SU-DHL-6 (cell line): ENCODE measurements around the gene P3H3.

ENCODE experiments used
- H2AFZ ChIP-seq: fragments of 200-600 bp; sonication (generic); 2 replicates; pipeline ENCODE4 v1.6.1; 2014; ENCODE audit warnings: low read depth, mild to moderate bottlenecking, moderate library complexity, mixed read lengths, antibody characterized with exemption, low read length; ENCODE audit not compliant: severe bottlenecking
- H3F3A ChIP-seq: fragments of 200-600 bp; shearing (Covaris generic); 2 replicates; pipeline ENCODE4 v1.6.0; 2016; ENCODE audit warnings: antibody characterized with exemption, mild to moderate bottlenecking; ENCODE audit not compliant: insufficient read depth
- H3K27ac ChIP-seq: fragments of 200-600 bp; sonication (generic); 2 replicates; pipeline ENCODE4 v1.5.1; 2016; ENCODE audit warnings: low read depth, mild to moderate bottlenecking, low read length, moderate library complexity, mixed read lengths
- H3K27me3 ChIP-seq: fragments of 200-600 bp; sonication (generic), shearing (Covaris generic); 2 replicates; pipeline ENCODE4 v1.6.0; 2014; ENCODE audit warnings: mild to moderate bottlenecking, low read length
- H3K36me3 ChIP-seq: fragments of 200-600 bp; sonication (generic); 2 replicates; pipeline ENCODE4 v1.6.1; 2014; ENCODE audit warnings: mild to moderate bottlenecking, low read length, mixed read lengths
- H3K4me2 ChIP-seq: fragments of 300-600, 200-600 bp; shearing (Covaris generic), sonication (generic); 2 replicates; pipeline ENCODE4 v1.6.0; 2014; ENCODE audit warnings: low read length, low read depth, mild to moderate bottlenecking; ENCODE audit not compliant: poor library complexity, severe bottlenecking
- H3K4me3 ChIP-seq: fragments of 200-600 bp; sonication (generic); 2 replicates; pipeline ENCODE4 v1.5.1; 2014; ENCODE audit warnings: antibody characterized with exemption, low read length, mild to moderate bottlenecking, mixed read lengths; ENCODE audit not compliant: insufficient read depth, poor library complexity, severe bottlenecking
- H3K79me2 ChIP-seq: fragments of 200-600 bp; sonication (generic); 2 replicates; pipeline ENCODE4 v1.6.1; 2014; ENCODE audit warnings: mild to moderate bottlenecking, low read length, moderate library complexity; ENCODE audit not compliant: insufficient read depth
- H3K9ac ChIP-seq: fragments of 200-600 bp; sonication (generic); 2 replicates; pipeline ENCODE4 v1.7.0; 2014; ENCODE audit warnings: mild to moderate bottlenecking, low read length
- H3K9me2 ChIP-seq: fragments of 200-600 bp; sonication (generic); replicated peaks from 2 replicates; pipeline ENCODE4 v1.6.1; 2014; ENCODE audit warnings: low read length; ENCODE audit not compliant: insufficient read depth
- H3K9me3 ChIP-seq: fragments of 200-600 bp; sonication (generic); 2 replicates; pipeline ENCODE4 v1.6.1; 2014; ENCODE audit warnings: low read length, mixed read lengths; ENCODE audit not compliant: insufficient read depth
- H4K20me1 ChIP-seq: fragments of 200-600 bp; sonication (generic); 2 replicates; pipeline ENCODE4 v1.6.1; 2014; ENCODE audit warnings: low read depth, mild to moderate bottlenecking, antibody characterized with exemption, low read length, moderate library complexity, mixed read lengths
- EZH2phosphoT487 ChIP-seq: fragments of 200-600 bp; sonication (generic), shearing (Covaris generic); conservative IDR thresholded peaks from 2 replicates; pipeline ENCODE4 v1.6.1; 2018; ENCODE audit warnings: mild to moderate bottlenecking, antibody characterized with exemption, low read length, moderate library complexity, mixed read lengths
- TF ChIP-seq, protein P1 (sequence below): fragments of 200-600 bp; sonication (generic); IDR thresholded peaks from one replicate; pipeline ENCODE4 v1.5.1; 2017; ENCODE audit warnings: antibody characterized with exemption, mild to moderate bottlenecking, low read length, moderate library complexity; ENCODE audit not compliant: insufficient read depth, poor library complexity, severe bottlenecking

Gene P3H3

DNA sequence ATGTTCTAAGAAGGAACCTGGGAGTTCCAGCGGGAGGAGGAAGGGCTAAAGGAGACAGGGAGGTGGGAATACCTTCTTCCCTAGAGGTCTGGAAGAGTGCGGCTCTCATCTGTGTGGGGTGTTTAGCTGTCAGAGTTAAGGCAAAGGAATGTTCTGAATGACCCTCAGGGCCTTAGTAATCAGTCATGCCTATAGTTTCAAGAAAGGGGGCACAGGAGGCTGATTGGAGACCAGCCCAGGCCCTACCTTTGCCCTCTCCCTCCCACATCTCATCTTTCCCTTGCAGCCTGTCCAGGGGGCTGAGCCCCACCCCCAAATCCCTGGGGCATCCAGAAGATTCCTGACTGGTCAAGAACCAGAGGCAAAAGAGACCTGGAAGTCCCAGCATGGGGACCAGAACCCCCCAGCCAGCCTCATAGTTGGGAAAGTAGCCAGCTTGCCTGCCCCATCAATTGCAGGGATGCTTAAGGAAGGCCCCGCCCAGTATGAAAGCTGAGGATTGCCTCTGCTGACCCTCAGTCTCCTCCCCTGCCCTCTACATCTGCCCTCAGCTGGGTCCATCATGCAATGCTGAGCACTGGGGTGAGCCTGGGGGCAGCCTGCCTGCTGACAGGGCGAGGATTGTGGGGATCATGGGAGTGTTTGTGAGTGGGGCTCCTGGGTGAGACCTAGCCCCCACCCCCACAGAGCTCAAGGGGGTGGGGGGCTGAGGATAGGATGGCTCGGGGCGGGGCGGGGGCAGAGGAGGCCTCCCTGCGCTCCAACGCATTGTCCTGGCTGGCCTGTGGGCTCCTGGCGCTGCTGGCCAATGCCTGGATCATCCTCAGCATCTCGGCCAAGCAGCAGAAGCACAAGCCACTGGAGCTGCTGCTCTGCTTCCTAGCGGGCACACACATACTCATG, 4.8 kb upstream of the P3H3 start:
- no peaks in the 10 kb centered on the region; the same call in 1 of the 2 replicates for H4K20me1 ChIP-seq
- no peak overlapping the region for H2AFZ ChIP-seq
- no peaks in the 10 kb centered on the region for H3K36me3 ChIP-seq
- no peak overlapping the region for H3K9ac ChIP-seq
- no peaks in the 10 kb centered on the region for H3K9me2 ChIP-seq
- H3K4me3 ChIP-seq = no peak overlapping the region
- no peak overlapping the region for H3K27ac ChIP-seq
- no peak for TF ChIP-seq EZH2phosphoT487
- TF ChIP-seq, protein P1, sequence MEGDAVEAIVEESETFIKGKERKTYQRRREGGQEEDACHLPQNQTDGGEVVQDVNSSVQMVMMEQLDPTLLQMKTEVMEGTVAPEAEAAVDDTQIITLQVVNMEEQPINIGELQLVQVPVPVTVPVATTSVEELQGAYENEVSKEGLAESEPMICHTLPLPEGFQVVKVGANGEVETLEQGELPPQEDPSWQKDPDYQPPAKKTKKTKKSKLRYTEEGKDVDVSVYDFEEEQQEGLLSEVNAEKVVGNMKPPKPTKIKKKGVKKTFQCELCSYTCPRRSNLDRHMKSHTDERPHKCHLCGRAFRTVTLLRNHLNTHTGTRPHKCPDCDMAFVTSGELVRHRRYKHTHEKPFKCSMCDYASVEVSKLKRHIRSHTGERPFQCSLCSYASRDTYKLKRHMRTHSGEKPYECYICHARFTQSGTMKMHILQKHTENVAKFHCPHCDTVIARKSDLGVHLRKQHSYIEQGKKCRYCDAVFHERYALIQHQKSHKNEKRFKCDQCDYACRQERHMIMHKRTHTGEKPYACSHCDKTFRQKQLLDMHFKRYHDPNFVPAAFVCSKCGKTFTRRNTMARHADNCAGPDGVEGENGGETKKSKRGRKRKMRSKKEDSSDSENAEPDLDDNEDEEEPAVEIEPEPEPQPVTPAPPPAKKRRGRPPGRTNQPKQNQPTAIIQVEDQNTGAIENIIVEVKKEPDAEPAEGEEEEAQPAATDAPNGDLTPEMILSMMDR = no peak
- no peaks in the 10 kb centered on the region for H3K9me3 ChIP-seq
- no peaks in the 10 kb centered on the region for H3K27me3 ChIP-seq
- H3F3A ChIP-seq = no peaks in the 10 kb centered on the region
- H3K4me2 ChIP-seq = no peak overlapping the region
- no peaks in the 10 kb centered on the region for H3K79me2 ChIP-seq

DNA sequence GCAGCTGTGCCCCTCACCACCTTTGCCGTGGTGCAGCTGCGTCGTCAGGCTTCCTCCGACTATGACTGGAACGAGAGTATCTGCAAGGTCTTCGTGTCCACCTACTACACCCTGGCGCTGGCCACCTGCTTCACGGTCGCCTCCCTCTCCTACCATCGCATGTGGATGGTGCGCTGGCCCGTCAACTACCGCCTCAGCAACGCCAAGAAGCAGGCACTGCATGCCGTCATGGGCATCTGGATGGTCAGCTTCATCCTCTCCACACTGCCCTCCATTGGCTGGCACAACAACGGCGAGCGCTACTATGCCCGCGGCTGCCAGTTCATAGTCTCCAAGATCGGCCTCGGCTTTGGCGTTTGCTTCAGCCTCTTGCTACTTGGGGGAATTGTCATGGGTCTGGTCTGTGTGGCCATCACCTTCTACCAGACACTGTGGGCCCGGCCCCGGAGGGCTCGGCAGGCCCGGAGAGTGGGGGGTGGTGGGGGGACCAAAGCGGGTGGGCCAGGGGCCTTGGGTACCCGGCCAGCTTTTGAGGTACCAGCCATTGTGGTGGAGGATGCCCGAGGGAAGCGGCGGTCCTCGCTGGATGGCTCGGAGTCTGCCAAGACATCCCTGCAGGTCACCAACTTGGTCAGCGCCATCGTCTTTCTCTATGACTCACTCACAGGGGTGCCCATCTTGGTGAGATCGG, 4.0 kb upstream of the P3H3 start:
- no peaks in the 10 kb centered on the region for H3K27me3 ChIP-seq
- no peaks in the 10 kb centered on the region for H3K9me3 ChIP-seq
- TF ChIP-seq EZH2phosphoT487 = no peak
- TF ChIP-seq, protein P1 = no peak
- no peaks in the 10 kb centered on the region; the same call in 1 of the 2 replicates for H4K20me1 ChIP-seq
- H3K9ac ChIP-seq = no peak overlapping the region
- no peak overlapping the region for H3K4me3 ChIP-seq
- H2AFZ ChIP-seq = no peak overlapping the region
- H3K9me2 ChIP-seq = no peaks in the 10 kb centered on the region
- no peak overlapping the region for H3K4me2 ChIP-seq
- no peaks in the 10 kb centered on the region for H3K79me2 ChIP-seq
- no peaks in the 10 kb centered on the region for H3F3A ChIP-seq
- no peaks in the 10 kb centered on the region for H3K36me3 ChIP-seq
- H3K27ac ChIP-seq = no peak overlapping the region

DNA sequence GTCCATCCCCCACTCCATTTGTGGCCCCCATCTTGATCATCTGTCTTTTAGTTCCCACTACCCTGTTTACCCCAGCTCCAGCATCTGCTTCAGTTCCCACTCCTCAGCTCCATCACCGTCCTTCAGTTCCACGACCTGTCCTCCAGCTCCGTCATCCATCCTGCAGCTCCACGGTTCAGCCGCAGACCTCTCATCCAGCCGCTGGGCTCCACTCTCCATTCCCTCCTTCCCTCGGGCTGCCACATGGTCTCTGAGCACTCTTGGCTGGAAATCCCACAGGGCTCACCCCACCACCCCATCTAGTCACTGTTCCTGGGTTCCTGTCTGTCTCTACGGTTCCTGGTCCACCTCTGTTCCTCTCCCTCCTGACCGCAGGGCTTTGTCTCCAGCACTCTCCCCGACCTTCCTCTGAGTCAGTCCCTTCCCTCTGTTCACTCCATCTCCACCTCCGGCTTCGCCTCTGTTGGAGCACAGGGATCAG, 3.3 kb upstream of the P3H3 start:
- no peak for TF ChIP-seq EZH2phosphoT487
- TF ChIP-seq, protein P1 = no peak
- Histone ChIP-seq H3F3A (no peaks in the 10 kb centered on the region), H3K4me3 (no peak overlapping the region), H3K9me3 (no peaks in the 10 kb centered on the region), H3K4me2 (no peak overlapping the region), H2AFZ (no peak overlapping the region), H3K27ac (no peak overlapping the region), H3K9me2 (no peaks in the 10 kb centered on the region), H3K9ac (no peak overlapping the region), H4K20me1 (no peaks in the 10 kb centered on the region; the same call in 1 of the 2 replicates), H3K36me3 (no peaks in the 10 kb centered on the region), H3K79me2 (no peaks in the 10 kb centered on the region), H3K27me3 (no peaks in the 10 kb centered on the region)
